Right renal cortex interstitium (tissue), 3 donors: ENCODE results near the gene ZNF747. TPM values are rescaled to one million over a fixed set of nuclear protein-coding genes. Genes with fewer than 3 reads are reported as not detected.
"Not testable (repeated sequence)": the region's sequence is repeated elsewhere in the genome, so short reads cannot be mapped to it uniquely, and the experiment has no call there.

Experiments used
- DNase-seq, 3 donors: peaks; one replicate each; pipeline ENCODE4 v3.0.0-alpha.2; 2013; ENCODE audit warnings: low read depth in 3 of 3, low spot score in 2 of 3
- polyA plus RNA-seq, 3 donors: library from polyadenylated mRNA; unstranded; fragments of 120-200 nt; gene quantifications; one replicate each; pipeline ENCODE4 v1.2.1, GENCODE V29; 2013; ENCODE audit not compliant: insufficient read length in 3 of 3

ZNF747 gene
- polyA plus RNA-seq, 3 donors = 9.1 to 9.7 (median 9.5) TPM

GRCh38 chr16:30535106-30535776 is 583 bp upstream of the ZNF747 start:
- no peak for DNase-seq

GRCh38 chr16:30533748-30534367 is 800 bp downstream of the ZNF747 start:
- no peak for DNase-seq

- DNase-seq = no peak
Measured at GRCh38 chr16:30533146-30533522, 1.5 kb downstream of the ZNF747 start.

- DNase-seq = no peak
Measured at GRCh38 chr16:30532285-30533145, 2.1 kb downstream of the ZNF747 start.

- DNase-seq = no peak
Measured at GRCh38 chr16:30530163-30531037, 4.3 kb downstream of the ZNF747 start.

- no peak for DNase-seq
Measured at GRCh38 chr16:30528799-30529457, 5.7 kb downstream of the ZNF747 start.

GRCh38 chr16:30527635-30528178 is 7.0 kb downstream of the ZNF747 start:
- DNase-seq = no peak

- peak; percentile 89 to 98 (median 97) for DNase-seq
Measured at GRCh38 chr16:30526823-30527634, 7.6 kb downstream of the ZNF747 start.

GRCh38 chr16:30526137-30526822 is 8.4 kb downstream of the ZNF747 start, which contains the start of gene ZNF768:
TSS of gene ZNF768 (minus strand) at chr16:30526566. CDS start at chr16:30526413, 153 bp downstream.
- no peak for DNase-seq

- DNase-seq = no peak
Measured at GRCh38 chr16:30525844-30526136, 8.9 kb downstream of the ZNF747 start.

GRCh38 chr16:30524575-30525568 is 9.8 kb downstream of the ZNF747 start:
- DNase-seq = no peak

- no peak for DNase-seq
Measured at GRCh38 chr16:30523768-30524574, 10.7 kb downstream of the ZNF747 start.

- DNase-seq = not testable (repeated sequence)
Measured at GRCh38 chr16:30522702-30523463, 11.8 kb downstream of the ZNF747 start.

GRCh38 chr16:30521873-30522641 is 12.6 kb downstream of the ZNF747 start:
- peak in 1 of 3 donors; percentile 20 for DNase-seq

GRCh38 chr16:30521476-30521872 is 13.2 kb downstream of the ZNF747 start:
- no peak for DNase-seq
